ENCODE results near the gene PARP3. TPM values are rescaled to one million over a fixed set of nuclear protein-coding genes. Genes with fewer than 3 reads are reported as not detected.

PARP3 gene
- total and polyA plus RNA-seq, 9 of the 15 experiments (the other 6 are each of a cell fraction or from before 2014, with no cell fraction given) = 0.46 to 6.6 (median 4.5) TPM

DNA sequence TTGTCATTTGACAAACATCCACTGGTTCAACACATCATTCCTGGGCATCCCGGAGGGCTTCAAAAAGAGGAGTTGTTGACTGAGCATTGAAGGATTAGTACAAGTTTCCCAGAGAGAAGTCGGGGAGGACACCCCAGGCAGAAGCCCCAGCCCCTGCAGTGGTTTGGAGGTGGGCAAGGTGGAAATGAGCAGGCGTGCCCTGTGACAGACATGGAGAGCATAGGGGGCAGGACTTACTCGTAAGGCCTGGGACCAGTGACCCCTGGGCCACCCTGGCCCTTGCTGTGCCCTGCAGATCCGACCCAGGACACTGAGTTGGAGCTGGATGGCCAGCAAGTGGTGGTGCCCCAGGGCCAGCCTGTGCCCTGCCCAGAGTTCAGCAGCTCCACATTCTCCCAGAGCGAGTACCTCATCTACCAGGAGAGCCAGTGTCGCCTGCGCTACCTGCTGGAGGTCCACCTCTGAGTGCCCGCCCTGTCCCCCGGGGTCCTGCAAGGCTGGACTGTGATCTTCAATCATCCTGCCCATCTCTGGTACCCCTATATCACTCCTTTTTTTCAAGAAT lies 5.9 kb downstream of the PARP3 start (continued):
- no peak for TF ChIP-seq ZNF57 (CRISPR knock-in tag; IDR thresholded peaks at IDR 0.05)
- TF ChIP-seq HOXB6 (CRISPR knock-in tag; IDR thresholded peaks at IDR 0.05; ENCODE audit: borderline replicate concordance) = no peak

DNA sequence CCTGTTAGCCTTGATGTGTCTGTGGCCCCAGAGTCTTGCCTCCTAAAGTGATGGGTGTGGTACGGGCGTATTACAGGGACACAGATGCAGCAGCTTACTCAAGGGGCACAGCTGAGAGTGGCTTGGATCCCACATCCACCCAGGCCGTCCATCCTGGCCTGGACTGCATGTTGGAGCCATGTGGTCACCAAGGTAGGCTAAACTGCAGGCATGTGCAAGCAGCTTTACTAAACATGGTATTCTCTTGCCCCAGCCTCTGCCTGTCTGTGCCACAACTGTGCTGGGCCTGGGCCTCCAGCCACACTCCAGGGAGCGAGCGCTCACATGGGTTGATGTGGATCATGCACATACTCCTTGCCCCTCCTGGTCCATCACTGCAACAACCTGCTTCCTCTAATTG lies 7.0 kb downstream of the PARP3 start:
- Histone ChIP-seq H3K36me3 (ENCODE audit: control insufficient read depth, insufficient read depth, low read length) (no peaks in the 10 kb centered on the region), H3K27me3 (ENCODE audit: control insufficient read depth in 2 of 2, insufficient read depth in 2 of 2, low read length in 2 of 2) (peaks cover 0 to 4% of the 10 kb centered on the region in 2 experiments; a peak in 1 of 5 replicates), H3K4me3 (no peak overlapping the region), H3K4me1 (replicated peaks in 1 of 2; ENCODE audit: control insufficient read depth in 2 of 2, insufficient read depth in 2 of 2, low read length in 2 of 2) (peaks cover 0 to under 1% of the 10 kb centered on the region in 2 experiments; a peak in 2 of 5 replicates), H3K9me1 (ENCODE audit: control insufficient read depth, insufficient read depth, low read length) (no peaks in the 10 kb centered on the region), H4K20me1 (replicated peaks; ENCODE audit: control insufficient read depth, insufficient read depth, low read length) (no peaks in the 10 kb centered on the region), H3K79me2 (ENCODE audit: control insufficient read depth, insufficient read depth, low read length) (no peaks in the 10 kb centered on the region), H3K9me3 (replicated peaks; ENCODE audit: control insufficient read depth, insufficient read depth, low read depth, low read length) (no peaks in the 10 kb centered on the region), H3K27ac (ENCODE audit: extremely low read depth, low read depth, low read length) (no peak overlapping the region), H3K4me2 (ENCODE audit: insufficient read depth, low read length) (no peak overlapping the region), H2AFZ (ENCODE audit: low read depth, low read length) (no peak overlapping the region), H3K9ac (ENCODE audit: insufficient read depth in 1 of 2, low read depth in 2 of 2, low read length in 2 of 2) (no peak overlapping the region)
- in situ Hi-C loops (cut with MboI) (no loop called here), intact Hi-C loops (cut with micrococcal nuclease) (no loop called here)
- no TSS peak for BruUV-seq (replicated peaks)
- DNase-seq (ENCODE audit: extremely low read depth in 1 of 4, low spot score in 3 of 4) (no peak), FAIRE-seq (no peak), ATAC-seq (no peak)
- ChIA-PET CTCF (ENCODE audit: low intra/inter-chr PET ratio) (no interaction called here), POLR2A (interaction anchor here (0.6 to 1.5 kb wide), 2 partner anchors 14 to 139 kb away, joined by 3 read pairs; no protein-coding TSS in a partner anchor)
- no peak for TF ChIP-seq CBFB (CRISPR knock-in tag; IDR thresholded peaks at IDR 0.05)
- TF ChIP-seq, protein P1, sequence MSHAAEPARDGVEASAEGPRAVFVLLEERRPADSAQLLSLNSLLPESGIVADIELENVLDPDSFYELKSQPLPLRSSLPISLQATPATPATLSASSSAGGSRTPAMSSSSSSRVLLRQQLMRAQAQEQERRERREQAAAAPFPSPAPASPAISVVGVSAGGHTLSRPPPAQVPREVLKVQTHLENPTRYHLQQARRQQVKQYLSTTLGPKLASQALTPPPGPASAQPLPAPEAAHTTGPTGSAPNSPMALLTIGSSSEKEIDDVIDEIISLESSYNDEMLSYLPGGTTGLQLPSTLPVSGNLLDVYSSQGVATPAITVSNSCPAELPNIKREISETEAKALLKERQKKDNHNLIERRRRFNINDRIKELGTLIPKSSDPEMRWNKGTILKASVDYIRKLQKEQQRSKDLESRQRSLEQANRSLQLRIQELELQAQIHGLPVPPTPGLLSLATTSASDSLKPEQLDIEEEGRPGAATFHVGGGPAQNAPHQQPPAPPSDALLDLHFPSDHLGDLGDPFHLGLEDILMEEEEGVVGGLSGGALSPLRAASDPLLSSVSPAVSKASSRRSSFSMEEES (CRISPR knock-in tag; IDR thresholded peaks at IDR 0.05) = no peak
- TF ChIP-seq, protein P2, sequence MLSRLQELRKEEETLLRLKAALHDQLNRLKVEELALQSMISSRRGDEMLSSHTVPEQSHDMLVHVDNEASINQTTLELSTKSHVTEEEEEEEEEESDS (CRISPR knock-in tag; IDR thresholded peaks at IDR 0.05) = no peak
- no peak for TF ChIP-seq MTA1 (IDR thresholded peaks at IDR 0.05; ENCODE audit: borderline replicate concordance)
- TF ChIP-seq HNRNPUL1 (IDR thresholded peaks at IDR 0.05; ENCODE audit: low read length) = no peak
- no peak for TF ChIP-seq BRD9 (IDR thresholded peaks at IDR 0.05; ENCODE audit: low read depth, partially characterized antibody)
- TF ChIP-seq MCM5 (IDR thresholded peaks at IDR 0.05; ENCODE audit: low read depth) = no peak
- no peak for TF ChIP-seq MYNN (IDR thresholded peaks at IDR 0.05)
- no peak for TF ChIP-seq MYNN (CRISPR knock-in tag; IDR thresholded peaks at IDR 0.05)
- no peak for TF ChIP-seq ZNF311 (CRISPR knock-in tag; IDR thresholded peaks at IDR 0.05)
- no peak for TF ChIP-seq RFX5 (IDR thresholded peaks at IDR 0.05; ENCODE audit: low read depth, low read length)
- TF ChIP-seq, protein P3, sequence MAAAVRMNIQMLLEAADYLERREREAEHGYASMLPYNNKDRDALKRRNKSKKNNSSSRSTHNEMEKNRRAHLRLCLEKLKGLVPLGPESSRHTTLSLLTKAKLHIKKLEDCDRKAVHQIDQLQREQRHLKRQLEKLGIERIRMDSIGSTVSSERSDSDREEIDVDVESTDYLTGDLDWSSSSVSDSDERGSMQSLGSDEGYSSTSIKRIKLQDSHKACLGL (CRISPR knock-in tag; IDR thresholded peaks at IDR 0.05; ENCODE audit: borderline replicate concordance, poor library complexity, severe bottlenecking) = no peak
- TF ChIP-seq ZNF24 (IDR thresholded peaks at IDR 0.05) = no peak
- TF ChIP-seq CAMTA2 (CRISPR knock-in tag; conservative IDR thresholded peaks at IDR 0.05) = no peak
- no peak for TF ChIP-seq EHMT2 (IDR thresholded peaks at IDR 0.05)
- TF ChIP-seq ZNF140 (CRISPR knock-in tag; IDR thresholded peaks at IDR 0.05) = no peak
- WGBS (ENCODE audit: insufficient coverage, low coverage, missing lambda C conversion rate) = 51% methylated on average over 5 of the region's 5 CpGs
